SK-N-SH treated with all-trans-retinoic acid at 6 μM for 48 hours (cell line): Measurements from ENCODE around the gene ITIH6.

Experiments
- ATAC-seq: fragments of 200-7000 bp; cut with Tn5 transposase; 3 replicates; pipeline ENCODE4 v1.9.1; 2020; ENCODE audit warnings: mild to moderate bottlenecking, moderate library complexity
- ARNTL ChIP-seq: fragments of 450-650 bp; formaldehyde crosslinking; IDR thresholded peaks from 2 replicates; pipeline ENCODE4 v1.5.0; 2020; ENCODE audit warnings: low read depth, mild to moderate bottlenecking, moderate library complexity, borderline replicate concordance
- BACH2 ChIP-seq: fragments of 250-450 bp; sonication (Bioruptor Pico); IDR thresholded peaks from 2 replicates; pipeline ENCODE4 v1.9.0; 2021; ENCODE audit warnings: mild to moderate bottlenecking, borderline replicate concordance
- CREB5 ChIP-seq: fragments of 250-450 bp; sonication (Bioruptor Pico); IDR thresholded peaks from 2 replicates; pipeline ENCODE4 v1.5.1; 2020; ENCODE audit warnings: low read depth, mild to moderate bottlenecking, moderate library complexity
- GLIS3 ChIP-seq: fragments of 250-450 bp; sonication (Bioruptor Pico); IDR thresholded peaks from 2 replicates; pipeline ENCODE4 v1.5.0; 2020; ENCODE audit warnings: mild to moderate bottlenecking, moderate library complexity
- OSR1 ChIP-seq: fragments of 250-450 bp; sonication (Bioruptor Pico); IDR thresholded peaks from 2 replicates; pipeline ENCODE4 v1.8.0; 2022; ENCODE audit warnings: moderate library complexity, mild to moderate bottlenecking, inconsistent platforms
- POU6F1 ChIP-seq: fragments of 250-450 bp; sonication (Bioruptor Pico); IDR thresholded peaks from 2 replicates; pipeline ENCODE4 v1.8.0; 2021; ENCODE audit warnings: low read depth, mild to moderate bottlenecking, moderate library complexity, borderline replicate concordance
- PPARA ChIP-seq: fragments of 250-450 bp; sonication (Bioruptor Pico); IDR thresholded peaks from 2 replicates; pipeline ENCODE4 v1.5.0; 2020; ENCODE audit warnings: mild to moderate bottlenecking, borderline replicate concordance
- RARB ChIP-seq: fragments of 250-450 bp; sonication (Bioruptor Pico); IDR thresholded peaks from 2 replicates; pipeline ENCODE4 v1.8.0; 2021; ENCODE audit warnings: mild to moderate bottlenecking, moderate library complexity
- TCF4 ChIP-seq: fragments of 250-450 bp; sonication (Bioruptor Pico); IDR thresholded peaks from 2 replicates; pipeline ENCODE4 v1.8.0; 2021; ENCODE audit warnings: mild to moderate bottlenecking, moderate library complexity, borderline replicate concordance
- TOX ChIP-seq: fragments of 250-450 bp; sonication (Bioruptor Pico); IDR thresholded peaks from 2 replicates; pipeline ENCODE4 v1.8.0; 2021; ENCODE audit warnings: mild to moderate bottlenecking, moderate library complexity, borderline replicate concordance
- TSHZ2 ChIP-seq: fragments of 250-450 bp; sonication (Bioruptor Pico); IDR thresholded peaks from 2 replicates; pipeline ENCODE4 v1.5.0; 2020; ENCODE audit warnings: mild to moderate bottlenecking, moderate library complexity
- ZC3H10 ChIP-seq: fragments of 250-450 bp; sonication (Bioruptor Pico); IDR thresholded peaks from 2 replicates; pipeline ENCODE4 v1.5.1; 2021; ENCODE audit warnings: mild to moderate bottlenecking, moderate library complexity
- ZFP3 ChIP-seq: fragments of 250-450 bp; sonication (Bioruptor Pico); IDR thresholded peaks from 2 replicates; pipeline ENCODE4 v1.5.0; 2020; ENCODE audit warnings: mild to moderate bottlenecking, moderate library complexity
- ZFP30 ChIP-seq: fragments of 450-650 bp; formaldehyde crosslinking; IDR thresholded peaks from 2 replicates; pipeline ENCODE4 v1.5.0; 2022; ENCODE audit warnings: mild to moderate bottlenecking, moderate library complexity
- ZNF565 ChIP-seq: fragments of 450-650 bp; formaldehyde crosslinking; conservative IDR thresholded peaks from 2 replicates; pipeline ENCODE4 v1.5.0; 2020; ENCODE audit warnings: low read depth, mild to moderate bottlenecking, moderate library complexity
- ZNF70 ChIP-seq: fragments of 450-650 bp; formaldehyde crosslinking; IDR thresholded peaks from 2 replicates; pipeline ENCODE4 v1.5.0; 2020; ENCODE audit warnings: mild to moderate bottlenecking, moderate library complexity
- ZNF8 ChIP-seq: fragments of 450-650 bp; formaldehyde crosslinking; IDR thresholded peaks from 2 replicates; pipeline ENCODE4 v1.5.0; 2020; ENCODE audit warnings: mild to moderate bottlenecking, moderate library complexity
- TF ChIP-seq, protein P1 (sequence below): fragments of 250-450 bp; sonication (Bioruptor Pico); IDR thresholded peaks from 2 replicates; pipeline ENCODE4 v1.5.1; 2021; ENCODE audit warnings: mild to moderate bottlenecking, moderate library complexity
- TF ChIP-seq, protein P2 (sequence below): fragments of 250-450 bp; sonication (Bioruptor Pico); IDR thresholded peaks from 2 replicates; pipeline ENCODE4 v1.8.0; 2020; ENCODE audit warnings: mild to moderate bottlenecking, moderate library complexity, borderline replicate concordance

Gene ITIH6

GRCh38 chrX:54817220-54817820, 19.3 kb upstream of the ITIH6 start (continued):
- TF ChIP-seq GLIS3 (CRISPR knock-in tag) (no peak), POU6F1 (no peak), ARNTL (CRISPR knock-in tag) (no peak), ZNF565 (CRISPR knock-in tag) (no peak)
- TF ChIP-seq, all 23 proteins: peak for 0

DNA sequence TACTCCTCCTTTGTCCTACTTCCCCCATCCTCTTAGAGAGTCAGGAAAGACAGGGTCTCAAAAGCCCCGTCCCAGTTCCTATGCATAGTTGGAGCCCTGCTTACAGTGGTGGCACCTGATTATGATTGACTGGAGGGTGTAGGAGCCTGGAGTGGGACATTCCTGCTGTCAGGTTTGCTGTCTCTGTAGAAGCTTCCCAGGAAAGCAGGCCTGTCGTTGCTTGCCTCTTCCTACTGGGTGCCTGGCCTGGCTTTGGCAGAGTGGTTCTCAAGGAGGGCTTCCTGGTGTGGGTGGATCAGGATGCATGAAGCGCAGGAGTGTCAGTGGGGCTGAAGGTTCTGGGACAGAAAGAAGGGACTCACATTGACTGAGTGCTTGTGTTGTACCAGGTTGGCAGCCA, 14.3 kb upstream of the ITIH6 start:
- ATAC-seq = no peak
- TF ChIP-seq ZFP30 (CRISPR knock-in tag) = no peak

- TF ChIP-seq CREB5 (CRISPR knock-in tag) (no peak), ZNF565 (CRISPR knock-in tag) (no peak), PPARA (CRISPR knock-in tag) (no peak), ZC3H10 (CRISPR knock-in tag) (no peak), TSHZ2 (CRISPR knock-in tag) (no peak), TCF4 (no peak), BACH2 (CRISPR knock-in tag) (no peak), POU6F1 (no peak), ZNF8 (CRISPR knock-in tag) (no peak), ZFP3 (CRISPR knock-in tag) (no peak), OSR1 (no peak), GLIS3 (CRISPR knock-in tag) (no peak)
- TF ChIP-seq, protein P1, sequence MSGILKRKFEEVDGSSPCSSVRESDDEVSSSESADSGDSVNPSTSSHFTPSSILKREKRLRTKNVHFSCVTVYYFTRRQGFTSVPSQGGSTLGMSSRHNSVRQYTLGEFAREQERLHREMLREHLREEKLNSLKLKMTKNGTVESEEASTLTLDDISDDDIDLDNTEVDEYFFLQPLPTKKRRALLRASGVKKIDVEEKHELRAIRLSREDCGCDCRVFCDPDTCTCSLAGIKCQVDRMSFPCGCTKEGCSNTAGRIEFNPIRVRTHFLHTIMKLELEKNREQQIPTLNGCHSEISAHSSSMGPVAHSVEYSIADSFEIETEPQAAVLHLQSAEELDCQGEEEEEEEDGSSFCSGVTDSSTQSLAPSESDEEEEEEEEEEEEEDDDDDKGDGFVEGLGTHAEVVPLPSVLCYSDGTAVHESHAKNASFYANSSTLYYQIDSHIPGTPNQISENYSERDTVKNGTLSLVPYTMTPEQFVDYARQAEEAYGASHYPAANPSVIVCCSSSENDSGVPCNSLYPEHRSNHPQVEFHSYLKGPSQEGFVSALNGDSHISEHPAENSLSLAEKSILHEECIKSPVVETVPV (CRISPR knock-in tag) = no peak
- TF ChIP-seq, protein P2, sequence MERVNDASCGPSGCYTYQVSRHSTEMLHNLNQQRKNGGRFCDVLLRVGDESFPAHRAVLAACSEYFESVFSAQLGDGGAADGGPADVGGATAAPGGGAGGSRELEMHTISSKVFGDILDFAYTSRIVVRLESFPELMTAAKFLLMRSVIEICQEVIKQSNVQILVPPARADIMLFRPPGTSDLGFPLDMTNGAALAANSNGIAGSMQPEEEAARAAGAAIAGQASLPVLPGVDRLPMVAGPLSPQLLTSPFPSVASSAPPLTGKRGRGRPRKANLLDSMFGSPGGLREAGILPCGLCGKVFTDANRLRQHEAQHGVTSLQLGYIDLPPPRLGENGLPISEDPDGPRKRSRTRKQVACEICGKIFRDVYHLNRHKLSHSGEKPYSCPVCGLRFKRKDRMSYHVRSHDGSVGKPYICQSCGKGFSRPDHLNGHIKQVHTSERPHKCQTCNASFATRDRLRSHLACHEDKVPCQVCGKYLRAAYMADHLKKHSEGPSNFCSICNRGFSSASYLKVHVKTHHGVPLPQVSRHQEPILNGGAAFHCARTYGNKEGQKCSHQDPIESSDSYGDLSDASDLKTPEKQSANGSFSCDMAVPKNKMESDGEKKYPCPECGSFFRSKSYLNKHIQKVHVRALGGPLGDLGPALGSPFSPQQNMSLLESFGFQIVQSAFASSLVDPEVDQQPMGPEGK (CRISPR knock-in tag) = no peak
- TF ChIP-seq, all 23 proteins: peak for 0
- no peak for ATAC-seq
These were observed 13.3 kb upstream of the ITIH6 start for GRCh38 chrX:54811301-54811885.

- ATAC-seq = no peak
- TF ChIP-seq RARB (no peak), POU6F1 (no peak), ZNF70 (CRISPR knock-in tag) (no peak), CREB5 (CRISPR knock-in tag) (no peak), TOX (CRISPR knock-in tag) (no peak)
- TF ChIP-seq, protein P2 (CRISPR knock-in tag) = no peak
These were observed 12.5 kb upstream of the ITIH6 start for GRCh38 chrX:54810532-54810931.
